Left cardiac atrium (tissue), 4 donors: ENCODE data around the gene MOB4. TPM values are rescaled to one million over a fixed set of nuclear protein-coding genes. Genes with fewer than 3 reads are reported as not detected.
"Not testable (repeated sequence)": the region's sequence is repeated elsewhere in the genome, so short reads cannot be mapped to it uniquely, and the experiment has no call there.

Experiments used
- ATAC-seq, 2 donors: fragments of 200-7000 bp; cut with Tn5 transposase; one replicate each; pipeline ENCODE4 v1.9.1; 2020; ENCODE audit warnings: mild to moderate bottlenecking in 2 of 2, moderate library complexity in 2 of 2
- DNase-seq: peaks from one replicate; pipeline ENCODE4 v3.0.0-alpha.2; 2020
- intact Hi-C, 2 donors: fragments of 100-400 bp; cut with DNase I; formaldehyde crosslinking; loops; one replicate each; pipeline versions ENCODE4 v1.14.1 to v1.15.1; 2022 to 2023
- total RNA-seq, 2 donors: library from RNA; stranded (reverse); fragmentation: NEBNext Ultra II Directional; extraction: Animal tissue kit (Norgen Biotek cat#: 25700); gene quantifications; one replicate each; pipeline ENCODE4 v1.2.1, GENCODE V29; 2021
- donor health status: DM: no; HTN: yes; CAD: no.
- donor health status: DM: no; HTN: yes; CAD: no; lungs with severe emphysema.
- donor health status: DM: yes; HTN: yes; CAD: no.
- donor health status: Dilated cardiomyopathy.

MOB4 gene
- total RNA-seq, 2 donors from 2014 or later: 19.8 to 32.6 TPM

DNA sequence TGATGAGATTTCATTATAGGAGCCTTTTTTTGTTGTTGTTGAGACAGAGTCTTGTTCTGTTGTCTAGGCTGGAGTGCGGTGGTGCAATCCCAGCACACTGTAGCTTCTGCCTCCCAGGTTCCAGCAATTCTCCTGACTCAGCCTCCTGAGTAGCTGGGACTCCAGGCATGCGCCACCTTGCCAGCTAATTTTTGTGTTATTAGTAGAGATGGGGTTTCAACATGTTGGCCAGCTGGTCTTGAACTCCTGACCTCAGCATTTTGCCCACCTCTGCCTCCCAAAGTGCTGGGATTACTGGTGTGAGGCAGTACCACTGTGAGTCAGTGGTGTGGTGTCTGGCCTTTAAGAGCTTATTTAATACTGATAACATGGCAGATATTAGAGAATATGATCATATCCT, 60.1 kb downstream of the MOB4 start:
- intact Hi-C loops: no loop called here
- peak; percentile 49 for DNase-seq
- peak in 1 of 2 donors; percentile 92 for ATAC-seq

GRCh38 chr2:197576631-197577030, 60.8 kb downstream of the MOB4 start:
- ATAC-seq (peak; percentile 82 to 84), DNase-seq (no peak)
- intact Hi-C loops: no loop called here

DNA sequence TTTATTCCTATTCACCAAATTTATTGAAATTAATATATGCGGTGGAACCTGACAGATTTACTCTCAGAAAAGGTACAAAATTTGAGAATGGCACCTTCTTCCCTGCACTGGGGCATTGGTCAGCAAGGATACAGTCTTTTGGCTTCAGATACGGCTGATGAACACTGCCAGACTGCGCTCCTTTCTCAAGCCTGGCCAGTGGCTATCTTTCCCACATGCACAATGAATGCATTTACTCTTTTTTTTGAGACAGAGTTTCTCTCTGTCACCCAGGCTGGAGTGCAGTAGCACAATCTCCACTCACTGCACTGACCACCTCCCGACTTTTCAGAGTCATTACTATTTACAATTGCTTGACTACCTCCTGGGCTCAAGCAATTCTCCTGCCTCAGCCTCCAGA, 61.6 kb downstream of the MOB4 start:
- ATAC-seq: peak; percentile 21 to 63

GRCh38 chr2:197578294-197578693, 62.4 kb downstream of the MOB4 start:
- intact Hi-C loops, ATAC-seq, DNase-seq: not testable (repeated sequence)

More for the DNA sequence above, 61.6 kb downstream of the MOB4 start:
- DNase-seq: no peak
- intact Hi-C loops: no loop called here

- intact Hi-C loops, DNase-seq, ATAC-seq: not testable (repeated sequence)
These were observed 64.3 kb downstream of the MOB4 start for GRCh38 chr2:197580166-197580565.

DNA sequence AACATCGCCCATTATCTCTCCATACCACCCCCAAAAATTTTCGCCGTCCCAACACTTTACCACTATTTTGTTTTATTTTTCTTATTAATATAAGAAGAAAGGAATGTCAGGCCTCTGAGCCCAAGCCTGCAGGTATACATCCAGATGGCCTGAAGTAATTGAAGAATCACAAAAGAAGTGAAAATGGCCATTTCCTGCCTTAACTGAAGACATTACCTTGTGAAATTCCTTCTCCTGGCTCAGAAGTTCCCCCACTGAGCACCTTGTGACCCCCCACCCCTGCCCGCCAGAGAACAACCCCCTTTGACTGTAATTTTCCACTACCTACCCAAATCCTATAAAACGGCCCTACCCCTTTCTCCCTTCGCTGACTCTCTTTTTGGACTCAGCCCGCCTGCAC, 71.4 kb downstream of the MOB4 start:
- DNase-seq, ATAC-seq, intact Hi-C loops: not testable (repeated sequence)

GRCh38 chr2:197591339-197592072, 75.6 kb downstream of the MOB4 start:
- ATAC-seq (no peak), DNase-seq (no peak)
- intact Hi-C loops: no loop called here

GRCh38 chr2:197596766-197597165, 80.9 kb downstream of the MOB4 start:
- intact Hi-C loops: no loop called here
- ATAC-seq (peak in 1 of 2 donors; percentile 35), DNase-seq (no peak)

GRCh38 chr2:197597166-197597565, 81.3 kb downstream of the MOB4 start:
- intact Hi-C loops: no loop called here
- DNase-seq: no peak
- no peak for ATAC-seq

GRCh38 chr2:197598450-197598849, 82.6 kb downstream of the MOB4 start:
- intact Hi-C loops: no loop called here

DNA sequence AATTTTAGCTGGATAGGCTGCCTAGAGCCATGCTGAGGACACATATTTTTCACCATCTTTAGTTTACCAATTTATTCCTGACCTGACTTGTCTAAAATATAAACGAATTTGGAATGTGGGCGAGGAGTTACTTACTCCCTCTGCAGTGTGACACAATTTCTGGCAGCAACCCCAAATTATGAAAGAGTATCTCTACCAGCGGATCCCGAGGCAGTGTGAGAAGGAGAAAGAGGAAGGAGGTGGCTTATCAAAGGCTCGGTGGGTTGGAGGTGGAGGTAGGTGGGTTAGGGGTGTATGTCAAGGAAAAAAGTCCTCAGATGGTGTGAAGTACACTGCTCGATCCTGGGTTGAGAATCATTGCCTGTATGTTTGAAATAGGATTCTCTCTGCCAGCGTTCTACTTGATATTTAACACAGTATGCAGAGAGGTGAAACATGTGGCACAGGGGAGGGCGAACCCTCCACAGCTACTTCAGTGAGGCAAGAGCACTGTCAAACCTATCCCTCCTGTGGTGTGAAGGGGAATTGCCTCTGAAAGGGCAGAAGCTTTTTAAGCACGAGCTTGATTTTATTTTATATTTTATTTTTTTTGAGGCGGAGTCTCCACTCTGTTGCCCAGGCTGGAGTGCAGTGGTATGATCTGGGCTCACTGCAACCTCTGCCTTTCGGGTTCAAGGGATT, 83.6 kb downstream of the MOB4 start:
- intact Hi-C loops: no loop called here
- peak; percentile 83 to 89 for ATAC-seq
- DNase-seq: no peak

More at GRCh38 chr2:197598450-197598849, 82.6 kb downstream of the MOB4 start:
- DNase-seq (no peak), ATAC-seq (no peak)

GRCh38 chr2:197600306-197600705, 84.4 kb downstream of the MOB4 start:
- ATAC-seq (no peak), DNase-seq (no peak)
- intact Hi-C loops: no loop called here

- intact Hi-C loops: no loop called here
- DNase-seq: no peak
- no peak for ATAC-seq
These were observed 85.9 kb downstream of the MOB4 start for GRCh38 chr2:197601726-197602125.

Other genes with a start within 250 kb of the MOB4 start
- 10 to 100 TPM; 10.2 to 16.8 TPM for gene ANKRD44, start 205.3 kb upstream of the MOB4 start, total RNA-seq
- 100 to 1,000 TPM; 136 to 157 TPM for gene SF3B1, start 81.0 kb upstream of the MOB4 start, total RNA-seq
- gene COQ10B, start 62.5 kb upstream of the MOB4 start, total RNA-seq: 10 to 100 TPM; 23.0 to 43.4 TPM
- gene HSPD1, start 16.2 kb upstream of the MOB4 start, total RNA-seq: 100 to 1,000 TPM; 164 to 166 TPM
- gene HSPE1, start 15.7 kb upstream of the MOB4 start, total RNA-seq: 100 to 1,000 TPM; 111 to 117 TPM
- 1 to 10 TPM; 3.9 to 8.6 TPM for gene RFTN2, start 159.5 kb downstream of the MOB4 start, total RNA-seq
- gene MARS2, start 189.3 kb downstream of the MOB4 start, total RNA-seq: 10 to 100 TPM in 1 of 2 donors, 1 to 10 TPM in 1; 6.0 to 11.0 TPM